ENCODE results near the gene FMR1NB.

Gene FMR1NB

GRCh38 chrX:147981038-147981752 is at the start of gene FMR1NB:
FMR1NB (plus strand) TSS chrX:147981337; CDS start chrX:147981403, 66 bp downstream.
- TF ChIP-seq JUND (IDR thresholded peaks at IDR 0.05; ENCODE audit: low read depth) = no peak
- in situ Hi-C loops (cut with HindIII; ENCODE audit: low pct_unique_long_range_greater_than_20kb, low sequenced_read_pairs) = no loop called here
- no peak for DNase-seq (ENCODE audit: low read depth in 1 of 2, low spot score in 1 of 2)

- in situ Hi-C loops (cut with HindIII; ENCODE audit: low pct_unique_long_range_greater_than_20kb, low sequenced_read_pairs) = no loop called here
- TF ChIP-seq JUND (IDR thresholded peaks at IDR 0.05; ENCODE audit: low read depth) = no peak
- no peak for DNase-seq (ENCODE audit: low read depth in 1 of 2, low spot score in 1 of 2)
Measured at GRCh38 chrX:147933815-147934214, 47.3 kb upstream of the FMR1NB start.

GRCh38 chrX:147935156-147935758 is 45.9 kb upstream of the FMR1NB start:
- in situ Hi-C loops (cut with HindIII; ENCODE audit: low pct_unique_long_range_greater_than_20kb, low sequenced_read_pairs) = no loop called here
- DNase-seq (ENCODE audit: low read depth in 1 of 2, low spot score in 1 of 2) = no peak
- TF ChIP-seq JUND (IDR thresholded peaks at IDR 0.05; ENCODE audit: low read depth) = no peak

- no peak for DNase-seq (ENCODE audit: low read depth in 1 of 2, low spot score in 1 of 2)
- TF ChIP-seq JUND (IDR thresholded peaks at IDR 0.05; ENCODE audit: low read depth) = no peak
- in situ Hi-C loops (cut with HindIII; ENCODE audit: low pct_unique_long_range_greater_than_20kb, low sequenced_read_pairs) = no loop called here
Measured at GRCh38 chrX:147945286-147945685, 35.9 kb upstream of the FMR1NB start.

- in situ Hi-C loops (cut with HindIII; ENCODE audit: low pct_unique_long_range_greater_than_20kb, low sequenced_read_pairs) = no loop called here
- no peak for TF ChIP-seq JUND (IDR thresholded peaks at IDR 0.05; ENCODE audit: low read depth)
- DNase-seq (ENCODE audit: low read depth in 1 of 2, low spot score in 1 of 2) = no peak
Measured at GRCh38 chrX:147948531-147948930, 32.6 kb upstream of the FMR1NB start.

GRCh38 chrX:147950352-147950751 is 30.8 kb upstream of the FMR1NB start:
- TF ChIP-seq JUND (IDR thresholded peaks at IDR 0.05; ENCODE audit: low read depth) = no peak
- in situ Hi-C loops (cut with HindIII; ENCODE audit: low pct_unique_long_range_greater_than_20kb, low sequenced_read_pairs) = no loop called here
- DNase-seq (ENCODE audit: low read depth in 1 of 2, low spot score in 1 of 2) = no peak

- TF ChIP-seq JUND (IDR thresholded peaks at IDR 0.05; ENCODE audit: low read depth) = no peak
- in situ Hi-C loops (cut with HindIII; ENCODE audit: low pct_unique_long_range_greater_than_20kb, low sequenced_read_pairs) = no loop called here
- no peak for DNase-seq (ENCODE audit: low read depth in 1 of 2, low spot score in 1 of 2)
Measured at GRCh38 chrX:147953976-147954375, 27.2 kb upstream of the FMR1NB start.

- no peak for DNase-seq (ENCODE audit: low read depth in 1 of 2, low spot score in 1 of 2)
- in situ Hi-C loops (cut with HindIII; ENCODE audit: low pct_unique_long_range_greater_than_20kb, low sequenced_read_pairs) = no loop called here
- no peak for TF ChIP-seq JUND (IDR thresholded peaks at IDR 0.05; ENCODE audit: low read depth)
Measured at GRCh38 chrX:147957291-147957690, 23.8 kb upstream of the FMR1NB start.

- no peak for DNase-seq (ENCODE audit: low read depth in 1 of 2, low spot score in 1 of 2)
- TF ChIP-seq JUND (IDR thresholded peaks at IDR 0.05; ENCODE audit: low read depth) = no peak
- in situ Hi-C loops (cut with HindIII; ENCODE audit: low pct_unique_long_range_greater_than_20kb, low sequenced_read_pairs) = no loop called here
Measured at GRCh38 chrX:147958291-147958690, 22.8 kb upstream of the FMR1NB start.

GRCh38 chrX:147960722-147961121 is 20.4 kb upstream of the FMR1NB start:
- no peak for TF ChIP-seq JUND (IDR thresholded peaks at IDR 0.05; ENCODE audit: low read depth)
- DNase-seq (ENCODE audit: low read depth in 1 of 2, low spot score in 1 of 2) = no peak
- in situ Hi-C loops (cut with HindIII; ENCODE audit: low pct_unique_long_range_greater_than_20kb, low sequenced_read_pairs) = no loop called here

GRCh38 chrX:147962476-147962875 is 18.7 kb upstream of the FMR1NB start:
- in situ Hi-C loops (cut with HindIII; ENCODE audit: low pct_unique_long_range_greater_than_20kb, low sequenced_read_pairs) = no loop called here
- no peak for TF ChIP-seq JUND (IDR thresholded peaks at IDR 0.05; ENCODE audit: low read depth)
- no peak for DNase-seq (ENCODE audit: low read depth in 1 of 2, low spot score in 1 of 2)

- in situ Hi-C loops (cut with HindIII; ENCODE audit: low pct_unique_long_range_greater_than_20kb, low sequenced_read_pairs) = no loop called here
- TF ChIP-seq JUND (IDR thresholded peaks at IDR 0.05; ENCODE audit: low read depth) = no peak
Measured at GRCh38 chrX:147978931-147979330, 2.2 kb upstream of the FMR1NB start.

GRCh38 chrX:148020329-148020728 is 39.2 kb downstream of the FMR1NB start:
- in situ Hi-C loops (cut with HindIII; ENCODE audit: low pct_unique_long_range_greater_than_20kb, low sequenced_read_pairs) = no loop called here
- peak in 1 of 2 experiments; percentile 1 for DNase-seq (ENCODE audit: low read depth in 1 of 2, low spot score in 1 of 2)
- no peak for TF ChIP-seq JUND (IDR thresholded peaks at IDR 0.05; ENCODE audit: low read depth)

More at GRCh38 chrX:147978931-147979330, 2.2 kb upstream of the FMR1NB start:
- DNase-seq (ENCODE audit: low read depth in 1 of 2, low spot score in 1 of 2) = peak in 1 of 2 experiments; percentile 2

Data from T47D (cell line).